ENCODE data around the gene GPR137C.

The GPR137C gene

GRCh38 chr14:52531481-52531880 lies 21.2 kb upstream of the GPR137C start:
- H3K4me3 ChIP-seq (replicated peaks in 1 of 2; ENCODE audit: low read depth in 2 of 2, low read length in 2 of 2), result no peak overlapping the region
- TF ChIP-seq CTCF (IDR thresholded peaks at IDR 0.05; ENCODE audit: low read depth, low read length), result no peak
- DNase-seq (ENCODE audit: low read depth in 2 of 2), result no peak

- TF ChIP-seq CTCF (IDR thresholded peaks at IDR 0.05; ENCODE audit: low read depth, low read length), result no peak
- no peak for DNase-seq (ENCODE audit: low read depth in 2 of 2)
- H3K4me3 ChIP-seq (replicated peaks in 1 of 2; ENCODE audit: low read depth in 2 of 2, low read length in 2 of 2), result no peak overlapping the region
Observed at GRCh38 chr14:52536269-52536668, 16.4 kb upstream of the GPR137C start.

GRCh38 chr14:52538623-52539022 lies 14.0 kb upstream of the GPR137C start:
- no peak overlapping the region for H3K4me3 ChIP-seq (replicated peaks in 1 of 2; ENCODE audit: low read depth in 2 of 2, low read length in 2 of 2)
- DNase-seq (ENCODE audit: low read depth in 2 of 2), result no peak
- TF ChIP-seq CTCF (IDR thresholded peaks at IDR 0.05; ENCODE audit: low read depth, low read length), result no peak

- DNase-seq (ENCODE audit: low read depth in 2 of 2), result no peak
- no peak for TF ChIP-seq CTCF (IDR thresholded peaks at IDR 0.05; ENCODE audit: low read depth, low read length)
- no peak overlapping the region for H3K4me3 ChIP-seq (replicated peaks in 1 of 2; ENCODE audit: low read depth in 2 of 2, low read length in 2 of 2)
Observed at GRCh38 chr14:52545584-52546317, 6.9 kb upstream of the GPR137C start.

- no peak for TF ChIP-seq CTCF (IDR thresholded peaks at IDR 0.05; ENCODE audit: low read depth, low read length)
- no peak for DNase-seq (ENCODE audit: low read depth in 2 of 2)
- H3K4me3 ChIP-seq (replicated peaks in 1 of 2; ENCODE audit: low read depth in 2 of 2, low read length in 2 of 2), result no peak overlapping the region
Observed at GRCh38 chr14:52546318-52546670, 6.3 kb upstream of the GPR137C start.

- TF ChIP-seq CTCF (IDR thresholded peaks at IDR 0.05; ENCODE audit: low read depth, low read length), result no peak
- no peak for DNase-seq (ENCODE audit: low read depth in 2 of 2)
- no peak overlapping the region for H3K4me3 ChIP-seq (replicated peaks in 1 of 2; ENCODE audit: low read depth in 2 of 2, low read length in 2 of 2)
Observed at GRCh38 chr14:52547027-52547426, 5.6 kb upstream of the GPR137C start.

- TF ChIP-seq CTCF (IDR thresholded peaks at IDR 0.05; ENCODE audit: low read depth, low read length), result no peak
- H3K4me3 ChIP-seq (replicated peaks in 1 of 2; ENCODE audit: low read depth in 2 of 2, low read length in 2 of 2), result no peak overlapping the region
- no peak for DNase-seq (ENCODE audit: low read depth in 2 of 2)
Observed at GRCh38 chr14:52547526-52547925, 5.1 kb upstream of the GPR137C start.

All from cardiac fibroblast (primary cell).